PC-9 (cell line): ENCODE results near the gene NELL1. TPM values are rescaled to one million over a fixed set of nuclear protein-coding genes. Genes with fewer than 3 reads are reported as not detected.

Experiments
- BruUV-seq: library from RNA; stranded (reverse); fragments of 400-500 nt; replicated peaks from 2 replicates; lab custom pipeline; 2021; lab: Mats Ljungman, UMichigan
- CTCF ChIA-PET: fragments of 300-600 bp; sonication (Branson Sonifier 250); formaldehyde crosslinking; loops from one replicate; lab custom pipeline; 2022; ENCODE audit warnings: antibody characterized with exemption; lab: Charles Lee
- POLR2A ChIA-PET: fragments of 300-600 bp; sonication (Branson Sonifier 250); formaldehyde crosslinking; loops from one replicate; lab custom pipeline; 2022; ENCODE audit warnings: antibody characterized with exemption; ENCODE audit not compliant: unreplicated experiment; lab: Charles Lee
- DNase-seq, 2 experiments: peaks; one replicate each; pipeline versions ENCODE4 v3.0.0 to v3.0.0-alpha.2; 2015 to 2022; ENCODE audit warnings: mixed read lengths in 1 of 2
- H2AFZ ChIP-seq: fragments of 200-600 bp; sonication (generic); 2 replicates; pipeline ENCODE4 v1.8.1; 2017; ENCODE audit warnings: antibody characterized with exemption
- H3F3A ChIP-seq: fragments of 200-600 bp; sonication (generic); 2 replicates; pipeline ENCODE4 v1.8.1; 2017; ENCODE audit warnings: antibody characterized with exemption, mild to moderate bottlenecking, low read depth; ENCODE audit not compliant: insufficient read depth
- H3K27ac ChIP-seq: fragments of 200-600 bp; sonication (generic); 2 replicates; pipeline ENCODE4 v1.6.1; 2016; ENCODE audit warnings: mixed run types
- H3K27me3 ChIP-seq: fragments of 200-600 bp; sonication (generic); 2 replicates; pipeline ENCODE4 v1.6.1; 2016; ENCODE audit warnings: low read depth, mixed run types; ENCODE audit not compliant: insufficient read depth
- H3K36me3 ChIP-seq: fragments of 200-600 bp; sonication (generic); 2 replicates; pipeline ENCODE4 v1.6.1; 2016; ENCODE audit warnings: low read depth, mixed run types
- H3K4me1 ChIP-seq: fragments of 200-600 bp; sonication (generic); replicated peaks from 2 replicates; pipeline ENCODE4 v1.6.1; 2016; ENCODE audit warnings: mixed run types; ENCODE audit not compliant: insufficient read depth
- H3K4me2 ChIP-seq: fragments of 200-600 bp; sonication (generic); 2 replicates; pipeline ENCODE4 v1.6.1; 2017; ENCODE audit warnings: mixed run types
- H3K4me3 ChIP-seq: fragments of 200-600 bp; sonication (generic); 2 replicates; pipeline ENCODE4 v1.6.1; 2016; ENCODE audit warnings: mixed run types
- H3K79me2 ChIP-seq: fragments of 200-600 bp; sonication (generic); 2 replicates; pipeline ENCODE4 v1.6.1; 2017; ENCODE audit warnings: low read depth, mixed run types
- H3K9me2 ChIP-seq: fragments of 200-600 bp; sonication (generic); 2 replicates; pipeline ENCODE4 v1.8.1; 2017; ENCODE audit warnings: mild to moderate bottlenecking; ENCODE audit not compliant: insufficient read depth
- H3K9me3 ChIP-seq: fragments of 200-600 bp; sonication (generic); 2 replicates; pipeline ENCODE4 v1.8.1; 2016; ENCODE audit warnings: low read depth; ENCODE audit not compliant: insufficient read depth
- H4K20me1 ChIP-seq: fragments of 200-600 bp; sonication (generic); 2 replicates; pipeline ENCODE4 v1.8.1; 2017; ENCODE audit not compliant: insufficient read depth
- EZH2 ChIP-seq: fragments of 200-600 bp; sonication (generic); IDR thresholded peaks from 2 replicates; pipeline ENCODE4 v1.8.0; 2017; ENCODE audit warnings: antibody characterized with exemption, low read depth
- intact Hi-C: fragments of 100-400 bp; cut with micrococcal nuclease; formaldehyde crosslinking; loops from one replicate; pipeline ENCODE4 v1.10.0; 2022; ENCODE audit not compliant: unreplicated experiment
- total RNA-seq: library from RNA; stranded (reverse); gene quantifications from 2 replicates; pipeline ENCODE4 v1.2.3, GENCODE V29; 2021
- TF ChIP-seq, protein P1 (sequence below): fragments of 200-600 bp; sonication (generic); conservative IDR thresholded peaks from 2 replicates; pipeline ENCODE4 v1.6.1; 2017; ENCODE audit warnings: mixed run types, antibody characterized with exemption, mild to moderate bottlenecking, moderate library complexity

The NELL1 gene
- total RNA-seq, 1 experiment from 2014 or later: not detected

DNA sequence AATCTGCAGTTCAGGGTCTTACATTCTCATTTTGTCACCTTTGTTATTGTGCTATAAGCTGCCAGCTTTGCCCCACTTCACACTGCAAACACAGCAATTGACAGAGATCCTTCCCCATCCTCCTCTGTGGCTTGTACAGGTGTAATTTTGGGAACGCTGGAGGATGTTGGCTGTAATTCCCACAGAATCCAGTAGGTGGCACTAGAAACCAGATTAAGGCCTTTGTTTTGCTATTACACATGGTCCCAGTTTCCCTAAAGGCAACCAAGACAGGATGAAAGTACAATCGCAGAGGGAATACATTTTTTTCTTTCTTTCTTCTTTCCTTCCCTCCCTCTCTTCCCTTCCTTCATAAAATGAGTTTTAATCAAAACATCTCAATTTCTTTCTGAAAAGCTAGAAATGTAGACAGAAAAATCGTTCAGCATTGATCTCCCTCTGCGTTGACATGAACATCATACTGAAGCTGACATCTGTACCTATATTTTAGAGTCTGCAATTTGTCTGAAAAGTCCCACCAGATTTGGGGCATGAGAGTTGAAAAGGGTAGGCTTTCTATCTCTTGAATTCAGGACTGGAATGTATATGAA, 21.3 kb upstream of the NELL1 start:
- Histone ChIP-seq H3F3A (no peaks in the 10 kb centered on the region), H4K20me1 (no peaks in the 10 kb centered on the region), H3K9me2 (no peaks in the 10 kb centered on the region), H2AFZ (no peak overlapping the region), H3K36me3 (no peaks in the 10 kb centered on the region), H3K79me2 (no peaks in the 10 kb centered on the region), H3K4me3 (no peak overlapping the region), H3K9me3 (no peaks in the 10 kb centered on the region), H3K27me3 (peaks cover 29% of the 10 kb centered on the region), H3K4me1 (no peaks in the 10 kb centered on the region), H3K4me2 (no peak overlapping the region), H3K27ac (no peak overlapping the region)
- ChIA-PET CTCF (no interaction called here), POLR2A (no interaction called here)
- DNase-seq: peak in 1 of 2 experiments; percentile 34
- intact Hi-C loops: loop anchor here (1.0 to 10.0 kb wide), 4 partner anchors 24 to 1657 kb away; no protein-coding TSS in a partner anchor
- BruUV-seq: no TSS peak
- TF ChIP-seq, protein P1, sequence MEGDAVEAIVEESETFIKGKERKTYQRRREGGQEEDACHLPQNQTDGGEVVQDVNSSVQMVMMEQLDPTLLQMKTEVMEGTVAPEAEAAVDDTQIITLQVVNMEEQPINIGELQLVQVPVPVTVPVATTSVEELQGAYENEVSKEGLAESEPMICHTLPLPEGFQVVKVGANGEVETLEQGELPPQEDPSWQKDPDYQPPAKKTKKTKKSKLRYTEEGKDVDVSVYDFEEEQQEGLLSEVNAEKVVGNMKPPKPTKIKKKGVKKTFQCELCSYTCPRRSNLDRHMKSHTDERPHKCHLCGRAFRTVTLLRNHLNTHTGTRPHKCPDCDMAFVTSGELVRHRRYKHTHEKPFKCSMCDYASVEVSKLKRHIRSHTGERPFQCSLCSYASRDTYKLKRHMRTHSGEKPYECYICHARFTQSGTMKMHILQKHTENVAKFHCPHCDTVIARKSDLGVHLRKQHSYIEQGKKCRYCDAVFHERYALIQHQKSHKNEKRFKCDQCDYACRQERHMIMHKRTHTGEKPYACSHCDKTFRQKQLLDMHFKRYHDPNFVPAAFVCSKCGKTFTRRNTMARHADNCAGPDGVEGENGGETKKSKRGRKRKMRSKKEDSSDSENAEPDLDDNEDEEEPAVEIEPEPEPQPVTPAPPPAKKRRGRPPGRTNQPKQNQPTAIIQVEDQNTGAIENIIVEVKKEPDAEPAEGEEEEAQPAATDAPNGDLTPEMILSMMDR: peak; percentile 93
- no peak for TF ChIP-seq EZH2

DNA sequence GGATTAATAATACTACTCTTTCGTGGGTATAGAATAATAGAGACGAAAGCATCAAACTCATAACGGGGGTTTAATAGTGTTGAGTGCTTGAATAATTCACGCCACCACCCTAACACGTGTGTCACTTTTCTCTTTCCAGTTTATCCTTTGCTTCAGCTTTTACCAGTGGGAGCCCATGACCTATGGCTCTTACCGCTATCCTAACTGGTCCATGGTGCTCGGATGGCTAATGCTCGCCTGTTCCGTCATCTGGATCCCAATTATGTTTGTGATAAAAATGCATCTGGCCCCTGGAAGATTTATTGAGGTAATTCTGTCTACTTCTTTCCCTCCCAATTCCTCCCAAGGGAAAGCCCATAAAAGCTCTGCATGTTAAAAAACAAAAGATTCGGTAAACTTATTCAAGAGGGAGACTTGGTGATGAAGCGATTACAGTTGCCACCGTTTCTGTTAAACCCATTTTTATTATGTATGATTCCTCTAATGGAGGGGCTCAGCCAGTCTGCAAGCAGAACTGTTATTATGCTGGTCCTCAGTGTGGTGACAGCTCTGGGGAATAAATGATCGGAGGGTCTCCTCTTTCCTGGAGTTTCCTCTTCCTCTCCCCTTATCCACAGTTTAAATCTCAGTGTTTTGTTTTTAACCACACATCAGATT, 17.1 kb upstream of the NELL1 start:
- Histone ChIP-seq H3K4me2 (no peak overlapping the region), H4K20me1 (no peaks in the 10 kb centered on the region), H3K9me2 (no peaks in the 10 kb centered on the region), H2AFZ (no peak overlapping the region), H3K4me3 (no peak overlapping the region), H3K36me3 (no peaks in the 10 kb centered on the region), H3F3A (no peaks in the 10 kb centered on the region), H3K79me2 (no peaks in the 10 kb centered on the region), H3K27me3 (peaks cover 57% of the 10 kb centered on the region), H3K9me3 (no peaks in the 10 kb centered on the region), H3K4me1 (no peaks in the 10 kb centered on the region), H3K27ac (no peak overlapping the region)
- intact Hi-C loops: no loop called here
- POLR2A ChIA-PET: no interaction called here
- no TSS peak for BruUV-seq
- no peak for DNase-seq
- CTCF ChIA-PET: no interaction called here
- TF ChIP-seq, protein P1: no peak
- no peak for TF ChIP-seq EZH2

DNA sequence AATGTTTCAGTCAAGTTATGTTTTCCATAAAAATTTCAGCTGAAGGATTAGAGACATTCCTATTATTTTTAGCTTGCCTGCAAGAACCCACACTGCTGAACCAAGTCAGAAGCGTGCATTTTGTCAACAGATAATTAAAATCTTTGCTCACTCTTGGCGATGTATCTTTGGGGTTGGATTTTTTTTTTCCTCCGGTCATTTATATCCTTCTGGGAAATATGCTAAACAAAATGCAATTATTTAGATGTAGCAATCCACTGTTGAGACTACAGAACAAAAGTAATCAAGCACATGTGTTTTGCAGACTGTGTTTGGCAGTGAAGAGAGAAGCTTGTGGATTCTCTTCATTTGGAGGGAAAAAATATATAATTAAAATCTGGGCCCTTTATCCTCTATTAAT, 15.3 kb upstream of the NELL1 start:
- ChIA-PET CTCF (no interaction called here), POLR2A (interaction anchor here (0.6 kb wide), 1 partner anchor 858 kb away, joined by 9 read pairs; no protein-coding TSS in a partner anchor)
- intact Hi-C loops: no loop called here
- H3K27ac ChIP-seq: no peak overlapping the region
- no peaks in the 10 kb centered on the region for H4K20me1 ChIP-seq
- H3K9me2 ChIP-seq: no peaks in the 10 kb centered on the region
- no peak overlapping the region for H2AFZ ChIP-seq
- no peaks in the 10 kb centered on the region for H3K36me3 ChIP-seq
- H3K79me2 ChIP-seq: no peaks in the 10 kb centered on the region
- TF ChIP-seq, protein P1: no peak
- TF ChIP-seq EZH2: no peak
- H3K4me2 ChIP-seq: no peak overlapping the region
- H3K4me1 ChIP-seq: no peaks in the 10 kb centered on the region
- H3F3A ChIP-seq: no peaks in the 10 kb centered on the region
- no peaks in the 10 kb centered on the region for H3K9me3 ChIP-seq
- H3K4me3 ChIP-seq: no peak overlapping the region
- DNase-seq: no peak
- BruUV-seq: no TSS peak
- peaks cover 57% of the 10 kb centered on the region for H3K27me3 ChIP-seq
